ENCODE data around the gene SNRPB2. TPM values are rescaled to one million over a fixed set of nuclear protein-coding genes. Genes with fewer than 3 reads are reported as not detected.
A peak's percentile ranks its signal among the peaks of the same experiment; 100 is the strongest.

Gene SNRPB2
- total and polyA plus RNA-seq, 2 donors (not counting 1 experiment from before 2014, with no cell fraction given): 40.8 to 101 TPM

GRCh38 chr20:16764560-16764959 is 34.7 kb downstream of the SNRPB2 start:
- Histone ChIP-seq H3K27me3 (ENCODE audit: control insufficient read depth, insufficient read depth, low read length) (peaks cover 2% of the 10 kb centered on the region), H3K4me3 (replicated peaks in 1 of 4; ENCODE audit: control extremely low read depth in 1 of 4, insufficient read depth in 1 of 4, low read depth in 3 of 4, low read length in 4 of 4) (no peak overlapping the region), H3K9ac (ENCODE audit: insufficient read depth, low read length) (no peak overlapping the region), H3K4me1 (ENCODE audit: control insufficient read depth, extremely low read depth, insufficient read depth, low read length) (no peaks in the 10 kb centered on the region), H3K9me3 (ENCODE audit: control insufficient read depth, insufficient read depth, low read depth, low read length) (no peaks in the 10 kb centered on the region), H4K20me1 (ENCODE audit: control insufficient read depth, extremely low read depth, insufficient read depth, low read length) (no peaks in the 10 kb centered on the region), H3K4me2 (ENCODE audit: extremely low read depth, insufficient read depth, low read length) (no peak overlapping the region), H2AFZ (ENCODE audit: low read length) (no peak overlapping the region), H3K79me2 (ENCODE audit: control insufficient read depth, insufficient read depth, low read length) (no peaks in the 10 kb centered on the region), H3K36me3 (ENCODE audit: control insufficient read depth, insufficient read depth, low read length) (no peaks in the 10 kb centered on the region), H3K27ac (ENCODE audit: insufficient read depth, low read length) (no peak overlapping the region)
- no peak for TF ChIP-seq EZH2 (IDR thresholded peaks at IDR 0.05; ENCODE audit: low read length, missing control alignments)
- TF ChIP-seq, protein P1, sequence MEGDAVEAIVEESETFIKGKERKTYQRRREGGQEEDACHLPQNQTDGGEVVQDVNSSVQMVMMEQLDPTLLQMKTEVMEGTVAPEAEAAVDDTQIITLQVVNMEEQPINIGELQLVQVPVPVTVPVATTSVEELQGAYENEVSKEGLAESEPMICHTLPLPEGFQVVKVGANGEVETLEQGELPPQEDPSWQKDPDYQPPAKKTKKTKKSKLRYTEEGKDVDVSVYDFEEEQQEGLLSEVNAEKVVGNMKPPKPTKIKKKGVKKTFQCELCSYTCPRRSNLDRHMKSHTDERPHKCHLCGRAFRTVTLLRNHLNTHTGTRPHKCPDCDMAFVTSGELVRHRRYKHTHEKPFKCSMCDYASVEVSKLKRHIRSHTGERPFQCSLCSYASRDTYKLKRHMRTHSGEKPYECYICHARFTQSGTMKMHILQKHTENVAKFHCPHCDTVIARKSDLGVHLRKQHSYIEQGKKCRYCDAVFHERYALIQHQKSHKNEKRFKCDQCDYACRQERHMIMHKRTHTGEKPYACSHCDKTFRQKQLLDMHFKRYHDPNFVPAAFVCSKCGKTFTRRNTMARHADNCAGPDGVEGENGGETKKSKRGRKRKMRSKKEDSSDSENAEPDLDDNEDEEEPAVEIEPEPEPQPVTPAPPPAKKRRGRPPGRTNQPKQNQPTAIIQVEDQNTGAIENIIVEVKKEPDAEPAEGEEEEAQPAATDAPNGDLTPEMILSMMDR (conservative IDR thresholded peaks at IDR 0.05 in 1 of 2, IDR thresholded peaks at IDR 0.05 in 1 of 2; ENCODE audit: low read depth in 1 of 2, low read length in 2 of 2): no peak
- DNase-seq (ENCODE audit: low read depth in 2 of 2): no peak

- peak in 1 of 2 donors; percentile 3 for DNase-seq (ENCODE audit: low read depth in 2 of 2)
- Histone ChIP-seq H3K4me1 (ENCODE audit: control insufficient read depth, extremely low read depth, insufficient read depth, low read length) (no peaks in the 10 kb centered on the region), H3K4me2 (ENCODE audit: extremely low read depth, insufficient read depth, low read length) (no peak overlapping the region), H4K20me1 (ENCODE audit: control insufficient read depth, extremely low read depth, insufficient read depth, low read length) (no peaks in the 10 kb centered on the region), H3K79me2 (ENCODE audit: control insufficient read depth, insufficient read depth, low read length) (no peaks in the 10 kb centered on the region), H2AFZ (ENCODE audit: low read length) (no peak overlapping the region), H3K27ac (ENCODE audit: insufficient read depth, low read length) (no peak overlapping the region), H3K4me3 (replicated peaks in 1 of 4; ENCODE audit: control extremely low read depth in 1 of 4, insufficient read depth in 1 of 4, low read depth in 3 of 4, low read length in 4 of 4) (no peak overlapping the region), H3K27me3 (ENCODE audit: control insufficient read depth, insufficient read depth, low read length) (no peaks in the 10 kb centered on the region), H3K9ac (ENCODE audit: insufficient read depth, low read length) (no peak overlapping the region), H3K9me3 (ENCODE audit: control insufficient read depth, insufficient read depth, low read depth, low read length) (no peaks in the 10 kb centered on the region), H3K36me3 (ENCODE audit: control insufficient read depth, insufficient read depth, low read length) (no peaks in the 10 kb centered on the region)
- TF ChIP-seq EZH2 (IDR thresholded peaks at IDR 0.05; ENCODE audit: low read length, missing control alignments): no peak
These were observed 41.4 kb downstream of the SNRPB2 start for GRCh38 chr20:16771213-16771612.

DNA sequence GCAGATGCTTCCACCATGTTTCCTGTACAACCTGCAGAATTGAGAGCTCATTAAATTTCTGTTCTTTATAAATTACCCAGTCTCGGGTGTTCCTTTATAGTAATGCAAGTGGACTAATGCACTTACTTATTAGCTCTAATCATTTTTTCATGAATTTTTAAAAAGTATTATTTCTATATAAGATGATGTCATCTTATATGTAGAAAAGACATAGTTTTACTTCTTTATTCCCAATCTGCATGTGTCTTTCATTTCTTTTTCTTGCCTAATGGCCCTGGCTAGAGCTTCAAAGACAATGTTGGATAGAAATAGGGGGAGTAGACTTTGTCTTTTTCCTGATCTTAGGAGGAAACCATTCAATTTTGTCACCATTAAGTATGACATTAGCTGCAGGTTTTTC is 46.1 kb downstream of the SNRPB2 start:
- no peaks in the 10 kb centered on the region for H4K20me1 ChIP-seq (ENCODE audit: control insufficient read depth, extremely low read depth, insufficient read depth, low read length)
- no peaks in the 10 kb centered on the region for H3K4me1 ChIP-seq (ENCODE audit: control insufficient read depth, extremely low read depth, insufficient read depth, low read length)
- H3K4me2 ChIP-seq (ENCODE audit: extremely low read depth, insufficient read depth, low read length): no peak overlapping the region
- no peaks in the 10 kb centered on the region for H3K9me3 ChIP-seq (ENCODE audit: control insufficient read depth, insufficient read depth, low read depth, low read length)
- no peak overlapping the region for H2AFZ ChIP-seq (ENCODE audit: low read length)
- no peak overlapping the region for H3K9ac ChIP-seq (ENCODE audit: insufficient read depth, low read length)
- no peak for TF ChIP-seq EZH2 (IDR thresholded peaks at IDR 0.05; ENCODE audit: low read length, missing control alignments)
- TF ChIP-seq, protein P1 (conservative IDR thresholded peaks at IDR 0.05 in 1 of 2, IDR thresholded peaks at IDR 0.05 in 1 of 2; ENCODE audit: low read depth in 1 of 2, low read length in 2 of 2): no peak
- DNase-seq (ENCODE audit: low read depth in 2 of 2): no peak
- no peaks in the 10 kb centered on the region for H3K36me3 ChIP-seq (ENCODE audit: control insufficient read depth, insufficient read depth, low read length)
- no peak overlapping the region for H3K27ac ChIP-seq (ENCODE audit: insufficient read depth, low read length)
- no peak overlapping the region for H3K4me3 ChIP-seq (replicated peaks in 1 of 4; ENCODE audit: control extremely low read depth in 1 of 4, insufficient read depth in 1 of 4, low read depth in 3 of 4, low read length in 4 of 4)
- no peaks in the 10 kb centered on the region for H3K79me2 ChIP-seq (ENCODE audit: control insufficient read depth, insufficient read depth, low read length)
- no peaks in the 10 kb centered on the region for H3K27me3 ChIP-seq (ENCODE audit: control insufficient read depth, insufficient read depth, low read length)
